Caco-2 (cell line): ENCODE data around the gene USP27X. TPM values are rescaled to one million over a fixed set of nuclear protein-coding genes. Genes with fewer than 3 reads are reported as not detected.

Source experiments
- Bru-seq: library from RNA; stranded (reverse); fragments of 400-500 nt; gene quantifications from one replicate; lab custom pipeline; 2021; lab: Mats Ljungman, UMichigan
- BruChase-seq, 2 experiments: library from RNA; stranded (reverse); fragments of 400-500 nt; gene quantifications; one replicate each; lab custom pipeline; 2021; lab: Mats Ljungman, UMichigan
- BruUV-seq: library from RNA; stranded (reverse); fragments of 400-500 nt; replicated peaks from 2 replicates; lab custom pipeline; 2021; lab: Mats Ljungman, UMichigan
- CTCF ChIA-PET: fragments of 300-600 bp; sonication (Branson Sonifier 250); formaldehyde crosslinking; loops from one replicate; lab custom pipeline; 2022; ENCODE audit warnings: antibody characterized with exemption; lab: Charles Lee
- POLR2A ChIA-PET: fragments of 300-600 bp; sonication (Branson Sonifier 250); formaldehyde crosslinking; loops from one replicate; lab custom pipeline; 2022; ENCODE audit warnings: antibody characterized with exemption; lab: Charles Lee
- DNase-seq, 2 experiments: peaks; one replicate each; pipeline versions ENCODE4 v3.0.0 to v3.0.0-alpha.2; 2020 to 2022
- H3K27me3 ChIP-seq: replicated peaks from 2 replicates; pipeline ENCODE4 v1.6.0; 2011; ENCODE audit warnings: low read length; ENCODE audit not compliant: control insufficient read depth, insufficient read depth
- H3K36me3 ChIP-seq: 2 replicates; pipeline ENCODE4 v1.5.1; 2011; ENCODE audit warnings: low read length; ENCODE audit not compliant: control insufficient read depth, insufficient read depth
- H3K4me1 ChIP-seq: fragments of 250-450 bp; sonication (Bioruptor Pico); 2 replicates; pipeline ENCODE4 v1.5.1; 2020; ENCODE audit warnings: mild to moderate bottlenecking
- H3K4me3 ChIP-seq: 2 replicates; pipeline ENCODE4 v1.5.1; 2011; ENCODE audit warnings: low read depth, mild to moderate bottlenecking, control low read depth, low read length
- H3K9me3 ChIP-seq: fragments of 250-450 bp; sonication (Bioruptor Pico); 2 replicates; pipeline ENCODE4 v1.5.1; 2020; ENCODE audit warnings: mild to moderate bottlenecking, moderate library complexity
- H3K27ac Mint-ChIP-seq: one replicate; pipeline ENCODE4 v1.8.0; 2022; ENCODE audit warnings: mixed read lengths; ENCODE audit not compliant: unreplicated experiment
- H3K27me3 Mint-ChIP-seq: one replicate; pipeline ENCODE4 v1.8.0; 2022; ENCODE audit warnings: mixed read lengths; ENCODE audit not compliant: insufficient read depth, unreplicated experiment
- H3K36me3 Mint-ChIP-seq: one replicate; pipeline ENCODE4 v1.8.0; 2022; ENCODE audit warnings: mild to moderate bottlenecking, mixed read lengths; ENCODE audit not compliant: insufficient read depth, unreplicated experiment
- H3K4me1 Mint-ChIP-seq: one replicate; pipeline ENCODE4 v1.8.0; 2022; ENCODE audit warnings: low read depth, mixed read lengths; ENCODE audit not compliant: unreplicated experiment
- H3K4me3 Mint-ChIP-seq: one replicate; pipeline ENCODE4 v1.8.0; 2022; ENCODE audit warnings: mild to moderate bottlenecking, moderate library complexity, mixed read lengths; ENCODE audit not compliant: unreplicated experiment
- H3K9me3 Mint-ChIP-seq: one replicate; pipeline ENCODE4 v1.8.0; 2022; ENCODE audit warnings: mixed read lengths; ENCODE audit not compliant: unreplicated experiment
- CTCF ChIP-seq, 2 experiments: fragments of 200-600 bp in 1 of 2; IDR thresholded peaks; 1 replicate in 1 of 2; 2 replicates in 1 of 2; pipeline versions ENCODE4 v1.5.1 to v1.8.0; 2011 to 2022; ENCODE audit warnings: antibody characterized with exemption in 1 of 2, control low read depth in 1 of 2, inconsistent platforms in 1 of 2, low read depth in 1 of 2, low read length in 1 of 2, mild to moderate bottlenecking in 1 of 2, moderate library complexity in 1 of 2; ENCODE audit not compliant: insufficient read depth in 1 of 2, severe bottlenecking in 1 of 2, unreplicated experiment in 1 of 2
- intact Hi-C: fragments of 100-400 bp; cut with micrococcal nuclease; formaldehyde crosslinking; loops from one replicate; pipeline ENCODE4 v1.10.0; 2022; ENCODE audit not compliant: unreplicated experiment
- long read RNA-seq: library from polyadenylated mRNA; stranded (forward); transcript quantifications from one replicate; pipeline ENCODE4 v2.0.0, GENCODE V29; 2022
- total RNA-seq: library from RNA; stranded (reverse); gene quantifications from 2 replicates; pipeline ENCODE4 v1.2.3, GENCODE V29; 2022

The USP27X gene
- 11.6 and 13.5 TPM in 2 replicates for total RNA-seq
- percentile 76 among the genes with signal in this experiment for Bru-seq, nascent RNA
- percentile 92 among the genes with signal in this experiment for BruChase-seq, experiment 1, labeled RNA remaining after a 2-hour chase
- BruChase-seq, experiment 2, labeled RNA remaining after a 6-hour chase: percentile 67 among the genes with signal in this experiment
- long read RNA-seq, partial matches to known transcripts: 0 of 3 reads
- long read RNA-seq, other reads (novel, unspliced or antisense): 0 of 3 reads

GRCh38 chrX:49878834-49879655, at the start of gene USP27X:
TSS of gene USP27X (plus strand) at chrX:49879484. CDS start at chrX:49880308, 824 bp downstream.
- peak; percentile 42 to 64 for TF ChIP-seq CTCF (IDR thresholded peaks at IDR 0.05; ENCODE audit: insufficient read depth in 1 of 2, low read depth in 1 of 2, low read length in 1 of 2, severe bottlenecking in 1 of 2, unreplicated experiment in 1 of 2)
- intact Hi-C loops: loop anchor here (1.0 to 2.0 kb wide), 2 partner anchors 44 to 202 kb away; partner anchors contain the start of gene CLCN5
- Histone ChIP-seq H3K4me1 (peaks cover 33% of the 10 kb centered on the region), H3K27me3 (no peaks in the 10 kb centered on the region), H3K4me3 (peak within 1 kb of the TSS; percentile 73), H3K36me3 (no peaks in the 10 kb centered on the region; the same call in 1 of the 2 replicates), H3K9me3 (no peaks in the 10 kb centered on the region)
- no TSS peak for BruUV-seq
- Mint-ChIP-seq H3K27ac (peak within 1 kb of the TSS; percentile 66), H3K36me3 (peaks cover 7% of the 10 kb centered on the region), H3K27me3 (no peaks in the 10 kb centered on the region), H3K9me3 (no peaks in the 10 kb centered on the region), H3K4me1 (peaks cover 11% of the 10 kb centered on the region), H3K4me3 (peak within 1 kb of the TSS; percentile 84)
- DNase-seq: peak; percentile 86 to 87
- POLR2A ChIA-PET: interaction anchor here (0.5 kb wide), 1 partner anchor 40 kb away, joined by 3 read pairs; no protein-coding TSS in a partner anchor
- CTCF ChIA-PET: interaction anchor here (0.7 to 2.5 kb wide), 2 partner anchors 39 to 921 kb away, joined by 3 to 18 read pairs; no protein-coding TSS in a partner anchor

GRCh38 chrX:49838374-49838773, 40.9 kb upstream of the USP27X start:
- no TSS peak for BruUV-seq
- Mint-ChIP-seq H3K36me3 (no peaks in the 10 kb centered on the region), H3K4me1 (no peaks in the 10 kb centered on the region), H3K27ac (no peak overlapping the region), H3K4me3 (no peak overlapping the region), H3K9me3 (no peaks in the 10 kb centered on the region), H3K27me3 (no peaks in the 10 kb centered on the region)
- Histone ChIP-seq H3K36me3 (no peaks in the 10 kb centered on the region), H3K9me3 (no peaks in the 10 kb centered on the region), H3K4me1 (peaks cover 8% of the 10 kb centered on the region; the same call in 1 of the 2 replicates), H3K27me3 (no peaks in the 10 kb centered on the region), H3K4me3 (no peak overlapping the region)
- intact Hi-C loops: loop anchor here (1.0 to 10.0 kb wide), 3 partner anchors 77 to 644 kb away; no protein-coding TSS in a partner anchor
- peak in 1 of 2 experiments; percentile 49 for DNase-seq
- POLR2A ChIA-PET: no interaction called here
- CTCF ChIA-PET: interaction anchor here (1.7 to 4.0 kb wide), 3 partner anchors 39 to 547 kb away, joined by 6 to 18 read pairs (median 12); no protein-coding TSS in a partner anchor
- TF ChIP-seq CTCF (IDR thresholded peaks at IDR 0.05; ENCODE audit: insufficient read depth in 1 of 2, low read depth in 1 of 2, low read length in 1 of 2, severe bottlenecking in 1 of 2, unreplicated experiment in 1 of 2): peak; percentile 56 to 62

DNA sequence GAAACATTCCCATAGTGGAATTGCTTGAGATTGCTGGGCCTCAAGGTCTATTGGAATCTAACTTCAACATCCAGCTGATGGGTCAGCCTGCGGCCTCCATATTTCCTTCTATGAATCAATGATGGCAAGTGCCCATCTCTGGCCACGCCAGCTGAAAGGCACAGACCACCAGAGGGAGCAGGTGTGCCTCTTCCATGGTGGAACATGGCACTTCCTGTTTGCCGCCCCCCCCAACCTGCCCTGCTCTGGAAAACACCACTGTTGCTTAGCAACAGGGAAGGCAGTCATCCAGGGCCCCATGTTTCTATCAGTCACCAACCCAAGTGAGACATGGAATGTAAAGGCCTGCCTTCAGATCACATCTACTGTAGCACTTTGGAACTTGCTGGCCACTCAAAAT, 38.6 kb upstream of the USP27X start:
- POLR2A ChIA-PET: no interaction called here
- peak; percentile 80 to 88 for DNase-seq
- H3K36me3 ChIP-seq: no peaks in the 10 kb centered on the region
- H3K4me3 Mint-ChIP-seq: no peak overlapping the region
- TF ChIP-seq CTCF (IDR thresholded peaks at IDR 0.05; ENCODE audit: insufficient read depth in 1 of 2, low read depth in 1 of 2, low read length in 1 of 2, severe bottlenecking in 1 of 2, unreplicated experiment in 1 of 2): peak; percentile 33 to 58
- CTCF ChIA-PET: interaction anchor here (4.0 kb wide), 1 partner anchor 37 kb away, joined by 18 read pairs; no protein-coding TSS in a partner anchor
- no peaks in the 10 kb centered on the region for H3K4me1 Mint-ChIP-seq
- peaks cover 8% of the 10 kb centered on the region; the same call in 1 of the 2 replicates for H3K4me1 ChIP-seq
- H3K36me3 Mint-ChIP-seq: no peaks in the 10 kb centered on the region
- no peaks in the 10 kb centered on the region for H3K27me3 Mint-ChIP-seq
- H3K9me3 ChIP-seq: no peaks in the 10 kb centered on the region
- H3K27ac Mint-ChIP-seq: no peak overlapping the region
- no peaks in the 10 kb centered on the region for H3K27me3 ChIP-seq
- no peak overlapping the region for H3K4me3 ChIP-seq
- intact Hi-C loops: loop anchor here (1.0 to 2.0 kb wide), 2 partner anchors 37 to 82 kb away; partner anchors contain the start of gene CLCN5
- no TSS peak for BruUV-seq
- no peaks in the 10 kb centered on the region for H3K9me3 Mint-ChIP-seq
